ENCODE data around the gene ERC1. TPM values are rescaled to one million over a fixed set of nuclear protein-coding genes. Genes with fewer than 3 reads are reported as not detected.

The ERC1 gene
- polyA plus RNA-seq, 1 donor from 2014 or later, result 7.1 TPM

GRCh38 chr12:1182069-1182468, 191.0 kb downstream of the ERC1 start:
- no peaks in the 10 kb centered on the region for H3K9me3 ChIP-seq (ENCODE audit: low read length)
- no peaks in the 10 kb centered on the region for H3K27me3 ChIP-seq (ENCODE audit: insufficient read depth, low read depth, low read length)
- no peak overlapping the region for H3K4me2 ChIP-seq (ENCODE audit: low read length)
- no peaks in the 10 kb centered on the region for H3F3A ChIP-seq (ENCODE audit: insufficient read depth, low read length, poor library complexity, severe bottlenecking)
- no peaks in the 10 kb centered on the region for H3K9me2 ChIP-seq (ENCODE audit: insufficient read depth, low read length)
- TF ChIP-seq POLR2AphosphoS5 (IDR thresholded peaks at IDR 0.05), result no peak
- no peak for TF ChIP-seq EP300 (conservative IDR thresholded peaks at IDR 0.05; ENCODE audit: poor library complexity, severe bottlenecking)
- TF ChIP-seq SMC3 (conservative IDR thresholded peaks at IDR 0.05; ENCODE audit: poor library complexity), result no peak
- no peak for TF ChIP-seq CTCF (IDR thresholded peaks at IDR 0.05; ENCODE audit: poor library complexity, severe bottlenecking)
- TF ChIP-seq RAD21 (conservative IDR thresholded peaks at IDR 0.05), result no peak
- TF ChIP-seq TAF1 (IDR thresholded peaks at IDR 0.05; ENCODE audit: low read depth), result no peak
- TF ChIP-seq, protein P1, sequence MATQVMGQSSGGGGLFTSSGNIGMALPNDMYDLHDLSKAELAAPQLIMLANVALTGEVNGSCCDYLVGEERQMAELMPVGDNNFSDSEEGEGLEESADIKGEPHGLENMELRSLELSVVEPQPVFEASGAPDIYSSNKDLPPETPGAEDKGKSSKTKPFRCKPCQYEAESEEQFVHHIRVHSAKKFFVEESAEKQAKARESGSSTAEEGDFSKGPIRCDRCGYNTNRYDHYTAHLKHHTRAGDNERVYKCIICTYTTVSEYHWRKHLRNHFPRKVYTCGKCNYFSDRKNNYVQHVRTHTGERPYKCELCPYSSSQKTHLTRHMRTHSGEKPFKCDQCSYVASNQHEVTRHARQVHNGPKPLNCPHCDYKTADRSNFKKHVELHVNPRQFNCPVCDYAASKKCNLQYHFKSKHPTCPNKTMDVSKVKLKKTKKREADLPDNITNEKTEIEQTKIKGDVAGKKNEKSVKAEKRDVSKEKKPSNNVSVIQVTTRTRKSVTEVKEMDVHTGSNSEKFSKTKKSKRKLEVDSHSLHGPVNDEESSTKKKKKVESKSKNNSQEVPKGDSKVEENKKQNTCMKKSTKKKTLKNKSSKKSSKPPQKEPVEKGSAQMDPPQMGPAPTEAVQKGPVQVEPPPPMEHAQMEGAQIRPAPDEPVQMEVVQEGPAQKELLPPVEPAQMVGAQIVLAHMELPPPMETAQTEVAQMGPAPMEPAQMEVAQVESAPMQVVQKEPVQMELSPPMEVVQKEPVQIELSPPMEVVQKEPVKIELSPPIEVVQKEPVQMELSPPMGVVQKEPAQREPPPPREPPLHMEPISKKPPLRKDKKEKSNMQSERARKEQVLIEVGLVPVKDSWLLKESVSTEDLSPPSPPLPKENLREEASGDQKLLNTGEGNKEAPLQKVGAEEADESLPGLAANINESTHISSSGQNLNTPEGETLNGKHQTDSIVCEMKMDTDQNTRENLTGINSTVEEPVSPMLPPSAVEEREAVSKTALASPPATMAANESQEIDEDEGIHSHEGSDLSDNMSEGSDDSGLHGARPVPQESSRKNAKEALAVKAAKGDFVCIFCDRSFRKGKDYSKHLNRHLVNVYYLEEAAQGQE (IDR thresholded peaks at IDR 0.05; ENCODE audit: borderline replicate concordance), result no peak
- TF ChIP-seq MXI1 (conservative IDR thresholded peaks at IDR 0.05; ENCODE audit: poor library complexity, severe bottlenecking), result no peak
- no peak for TF ChIP-seq EZH2 (IDR thresholded peaks at IDR 0.05; ENCODE audit: borderline replicate concordance, insufficient read depth, low read length, poor library complexity, severe bottlenecking)
- H3K36me3 ChIP-seq (ENCODE audit: insufficient read depth, low read length), result peaks cover 6% of the 10 kb centered on the region
- H3K4me3 ChIP-seq (ENCODE audit: low read length), result no peak overlapping the region
- no peak overlapping the region for H3K9ac ChIP-seq (ENCODE audit: low read length)
- no peak overlapping the region for H3K27ac ChIP-seq (ENCODE audit: low read length)
- no peak overlapping the region for H2AFZ ChIP-seq (ENCODE audit: low read depth, low read length)
- H4K20me1 ChIP-seq (ENCODE audit: insufficient read depth), result no peaks in the 10 kb centered on the region
- H3K79me2 ChIP-seq (replicated peaks; ENCODE audit: insufficient read depth, low read length), result no peaks in the 10 kb centered on the region

- Histone ChIP-seq H3F3A (ENCODE audit: insufficient read depth, low read length, poor library complexity, severe bottlenecking) (no peaks in the 10 kb centered on the region), H2AFZ (ENCODE audit: low read depth, low read length) (no peak overlapping the region), H3K79me2 (replicated peaks; ENCODE audit: insufficient read depth, low read length) (no peaks in the 10 kb centered on the region), H3K27me3 (ENCODE audit: insufficient read depth, low read depth, low read length) (no peaks in the 10 kb centered on the region), H4K20me1 (ENCODE audit: insufficient read depth) (no peaks in the 10 kb centered on the region), H3K27ac (ENCODE audit: low read length) (no peak overlapping the region), H3K9ac (ENCODE audit: low read length) (no peak overlapping the region), H3K4me3 (ENCODE audit: low read length) (no peak overlapping the region), H3K36me3 (ENCODE audit: insufficient read depth, low read length) (peaks cover 6% of the 10 kb centered on the region), H3K4me2 (ENCODE audit: low read length) (no peak overlapping the region), H3K9me2 (ENCODE audit: insufficient read depth, low read length) (no peaks in the 10 kb centered on the region), H3K9me3 (ENCODE audit: low read length) (no peaks in the 10 kb centered on the region)
- TF ChIP-seq SMC3 (conservative IDR thresholded peaks at IDR 0.05; ENCODE audit: poor library complexity) (no peak), TAF1 (IDR thresholded peaks at IDR 0.05; ENCODE audit: low read depth) (no peak), RAD21 (conservative IDR thresholded peaks at IDR 0.05) (no peak), MXI1 (conservative IDR thresholded peaks at IDR 0.05; ENCODE audit: poor library complexity, severe bottlenecking) (no peak), EP300 (conservative IDR thresholded peaks at IDR 0.05; ENCODE audit: poor library complexity, severe bottlenecking) (no peak), POLR2AphosphoS5 (IDR thresholded peaks at IDR 0.05) (no peak), EZH2 (IDR thresholded peaks at IDR 0.05; ENCODE audit: borderline replicate concordance, insufficient read depth, low read length, poor library complexity, severe bottlenecking) (no peak), CTCF (IDR thresholded peaks at IDR 0.05; ENCODE audit: poor library complexity, severe bottlenecking) (no peak)
- TF ChIP-seq, protein P1 (IDR thresholded peaks at IDR 0.05; ENCODE audit: borderline replicate concordance), result no peak
These were observed 193.4 kb downstream of the ERC1 start for GRCh38 chr12:1184402-1184801.

All from neural cell (in vitro differentiated cells).